CD4-positive, alpha-beta T cell (primary cell): Measurements from ENCODE around the gene SYTL3. TPM values are rescaled to one million over a fixed set of nuclear protein-coding genes. Genes with fewer than 3 reads are reported as not detected.

Experiments used
- ATAC-seq: fragments of 200-7000 bp; cut with Tn5 transposase; one replicate; pipeline ENCODE4 v1.10.0; 2022; ENCODE audit warnings: mild to moderate bottlenecking; ENCODE audit not compliant: poor library complexity
- CTCF ChIA-PET: fragments of 350-600 bp; sonication (Branson Sonifier 250); formaldehyde crosslinking; loops from one replicate; lab custom pipeline; 2021; ENCODE audit warnings: antibody characterized with exemption, inconsistent platforms; lab: Charles Lee
- POLR2A ChIA-PET: fragments of 350-600 bp; sonication (Branson Sonifier 250); formaldehyde crosslinking; loops from one replicate; lab custom pipeline; 2021; ENCODE audit warnings: antibody characterized with exemption, inconsistent platforms; lab: Charles Lee
- DNase-seq, 14 experiments: peaks; one replicate each; pipeline ENCODE4 v3.0.0-alpha.2; 2013 to 2020; ENCODE audit warnings: mixed read lengths in 2 of 14
- H3K27ac ChIP-seq, 2 donors: one replicate each; pipeline versions ENCODE4 v1.5.1 to v1.7.0; 2013; ENCODE audit warnings: low read length in 2 of 2, low read depth in 1 of 2, mild to moderate bottlenecking in 1 of 2
- H3K27me3 ChIP-seq, 2 experiments: 1 replicate in 1 of 2; 2 replicates in 1 of 2; pipeline versions ENCODE4 v1.6.1 to v1.7.0; 2013; ENCODE audit warnings: low read length in 2 of 2, control low read depth in 1 of 2, mild to moderate bottlenecking in 1 of 2, moderate library complexity in 1 of 2; ENCODE audit not compliant: insufficient read depth in 2 of 2, control insufficient read depth in 1 of 2
- H3K36me3 ChIP-seq: one replicate; pipeline ENCODE4 v1.6.1; 2013; ENCODE audit warnings: low read length, control low read depth; ENCODE audit not compliant: insufficient read depth
- H3K4me1 ChIP-seq: one replicate; pipeline ENCODE4 v1.6.1; 2013; ENCODE audit warnings: low read length, control low read depth; ENCODE audit not compliant: insufficient read depth
- H3K4me3 ChIP-seq: one replicate; pipeline ENCODE4 v1.5.1; 2013; ENCODE audit warnings: mild to moderate bottlenecking, low read length, moderate library complexity
- H3K9me3 ChIP-seq, 2 experiments: 1 replicate in 1 of 2; 2 replicates in 1 of 2; pipeline versions ENCODE4 v1.6.1 to v1.7.0; 2013; ENCODE audit warnings: low read length in 2 of 2, mild to moderate bottlenecking in 2 of 2, control low read depth in 1 of 2, moderate library complexity in 1 of 2; ENCODE audit not compliant: control insufficient read depth in 1 of 2, insufficient read depth in 1 of 2
- H3K27ac Mint-ChIP-seq: one replicate; pipeline ENCODE4 v1.8.0; 2020; ENCODE audit warnings: mixed read lengths
- H3K27me3 Mint-ChIP-seq: one replicate; pipeline ENCODE4 v1.8.0; 2021; ENCODE audit warnings: mixed read lengths
- H3K36me3 Mint-ChIP-seq: one replicate; pipeline ENCODE4 v1.8.0; 2021; ENCODE audit warnings: low read depth, mixed read lengths
- H3K4me1 Mint-ChIP-seq: one replicate; pipeline ENCODE4 v1.8.0; 2021; ENCODE audit warnings: low read depth, mixed read lengths
- H3K4me3 Mint-ChIP-seq: one replicate; pipeline ENCODE4 v1.8.0; 2020; ENCODE audit warnings: mild to moderate bottlenecking, mixed read lengths
- H3K9me3 Mint-ChIP-seq: one replicate; pipeline ENCODE4 v1.8.0; 2020; ENCODE audit warnings: mixed read lengths
- intact Hi-C, 2 experiments: fragments of 100-400 bp; cut with DNase I in 1 of 2; cut with micrococcal nuclease in 1 of 2; formaldehyde crosslinking; loops; one replicate each; pipeline versions ENCODE4 v1.15.1 to v1.9.0; 2023 to 2025; cut with DNase I, micrococcal nuclease
- total RNA-seq, 174 experiments: library from RNA in 2 of 174; stranded (reverse) in 2 of 174; gene quantifications; one replicate each; pipeline ENCODE4 v1.2.3 and lab custom pipeline; 2021 to 2026
- TF ChIP-seq, protein P1 (sequence below): fragments of 200-600 bp; IDR thresholded peaks from one replicate; pipeline ENCODE4 v1.8.0; 2022; ENCODE audit warnings: antibody characterized with exemption, mild to moderate bottlenecking

The SYTL3 gene
- total RNA-seq, 2 experiments from 2014 or later, result 41.2 to 42.7 TPM

DNA sequence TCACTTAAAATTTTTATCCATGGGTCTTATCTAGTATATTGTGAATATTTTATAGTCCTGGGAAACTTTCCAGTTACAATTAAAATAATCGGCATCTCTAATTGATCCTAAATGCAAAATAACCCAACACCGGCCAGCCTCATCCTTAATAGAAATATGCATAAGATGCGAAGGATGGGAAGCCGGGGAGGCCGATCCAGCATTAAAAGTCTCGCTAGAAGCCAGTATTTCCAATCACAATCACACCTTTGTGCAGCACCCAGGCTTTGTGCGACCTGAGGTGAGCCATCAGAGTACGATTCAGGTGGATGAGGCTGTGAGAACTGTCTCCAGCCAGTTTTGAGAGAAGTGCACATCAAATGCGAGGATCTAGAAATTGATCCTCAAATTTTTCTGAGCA is 104.0 kb downstream of the SYTL3 start:
- no peak overlapping the region for H3K27ac ChIP-seq
- TF ChIP-seq, protein P1, sequence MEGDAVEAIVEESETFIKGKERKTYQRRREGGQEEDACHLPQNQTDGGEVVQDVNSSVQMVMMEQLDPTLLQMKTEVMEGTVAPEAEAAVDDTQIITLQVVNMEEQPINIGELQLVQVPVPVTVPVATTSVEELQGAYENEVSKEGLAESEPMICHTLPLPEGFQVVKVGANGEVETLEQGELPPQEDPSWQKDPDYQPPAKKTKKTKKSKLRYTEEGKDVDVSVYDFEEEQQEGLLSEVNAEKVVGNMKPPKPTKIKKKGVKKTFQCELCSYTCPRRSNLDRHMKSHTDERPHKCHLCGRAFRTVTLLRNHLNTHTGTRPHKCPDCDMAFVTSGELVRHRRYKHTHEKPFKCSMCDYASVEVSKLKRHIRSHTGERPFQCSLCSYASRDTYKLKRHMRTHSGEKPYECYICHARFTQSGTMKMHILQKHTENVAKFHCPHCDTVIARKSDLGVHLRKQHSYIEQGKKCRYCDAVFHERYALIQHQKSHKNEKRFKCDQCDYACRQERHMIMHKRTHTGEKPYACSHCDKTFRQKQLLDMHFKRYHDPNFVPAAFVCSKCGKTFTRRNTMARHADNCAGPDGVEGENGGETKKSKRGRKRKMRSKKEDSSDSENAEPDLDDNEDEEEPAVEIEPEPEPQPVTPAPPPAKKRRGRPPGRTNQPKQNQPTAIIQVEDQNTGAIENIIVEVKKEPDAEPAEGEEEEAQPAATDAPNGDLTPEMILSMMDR, result no peak
- no peaks in the 10 kb centered on the region for H3K9me3 Mint-ChIP-seq
- peaks cover 47% of the 10 kb centered on the region for H3K36me3 ChIP-seq
- peaks cover 55% of the 10 kb centered on the region for H3K36me3 Mint-ChIP-seq
- no peak overlapping the region for H3K4me3 Mint-ChIP-seq
- no peaks in the 10 kb centered on the region for H3K9me3 ChIP-seq
- intact Hi-C loops, result no loop called here
- H3K27me3 Mint-ChIP-seq, result no peaks in the 10 kb centered on the region
- no peak overlapping the region for H3K27ac Mint-ChIP-seq
- H3K27me3 ChIP-seq, result no peaks in the 10 kb centered on the region
- H3K4me1 Mint-ChIP-seq, result no peaks in the 10 kb centered on the region
- no peak for ATAC-seq
- ChIA-PET CTCF (no interaction called here), POLR2A (no interaction called here)
- H3K4me1 ChIP-seq, result no peaks in the 10 kb centered on the region
- no peak for DNase-seq
- no peak overlapping the region for H3K4me3 ChIP-seq

DNA sequence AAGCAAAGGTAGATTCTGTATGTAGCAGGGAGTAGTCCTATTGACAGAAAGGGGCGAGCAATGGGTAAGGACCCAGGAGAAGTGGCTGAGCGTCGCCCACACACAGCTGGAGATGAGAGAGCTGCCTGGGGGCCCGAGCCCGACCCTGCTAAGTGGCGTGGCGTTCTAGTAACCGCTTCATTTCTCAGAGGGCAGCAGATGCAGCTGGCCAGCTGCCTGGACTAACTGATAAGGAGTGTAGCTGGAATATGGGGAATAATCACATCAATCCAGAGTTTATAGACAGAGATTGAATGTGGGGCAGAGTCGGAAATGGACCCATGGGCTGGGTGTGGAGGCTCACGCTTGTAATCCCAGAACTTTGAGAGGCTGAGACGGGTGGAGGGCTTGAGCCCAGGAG is 104.9 kb downstream of the SYTL3 start:
- no peak for ATAC-seq
- Mint-ChIP-seq H3K27me3 (no peaks in the 10 kb centered on the region), H3K27ac (no peak overlapping the region), H3K4me3 (no peak overlapping the region), H3K9me3 (no peaks in the 10 kb centered on the region), H3K36me3 (peaks cover 57% of the 10 kb centered on the region), H3K4me1 (no peaks in the 10 kb centered on the region)
- no peaks in the 10 kb centered on the region for H3K27me3 ChIP-seq
- intact Hi-C loops, result no loop called here
- H3K4me3 ChIP-seq, result no peak overlapping the region
- CTCF ChIA-PET, result no interaction called here
- H3K4me1 ChIP-seq, result no peaks in the 10 kb centered on the region
- POLR2A ChIA-PET, result no interaction called here
- no peaks in the 10 kb centered on the region for H3K9me3 ChIP-seq
- no peak overlapping the region for H3K27ac ChIP-seq
- H3K36me3 ChIP-seq, result peaks cover 52% of the 10 kb centered on the region
- TF ChIP-seq, protein P1, result no peak
- DNase-seq, result no peak

DNA sequence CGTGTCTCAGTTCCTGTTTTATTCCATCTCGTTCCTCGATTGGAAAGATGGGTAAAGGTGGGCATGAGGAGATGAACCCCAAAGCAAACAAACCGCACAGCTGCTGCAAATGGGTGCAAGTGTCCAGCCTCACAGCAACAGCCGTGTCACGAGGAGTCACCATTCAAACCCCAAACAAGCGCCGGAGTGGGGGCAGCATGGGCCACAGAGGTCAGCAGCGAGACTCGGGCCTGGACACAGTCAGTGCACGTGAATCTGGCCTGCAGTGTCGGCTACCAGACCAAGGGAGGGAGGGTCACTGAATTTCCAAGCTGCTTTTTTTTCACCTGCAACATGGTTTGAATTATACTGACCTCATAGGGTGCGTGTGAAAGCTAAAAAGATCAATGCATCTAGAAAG is 105.8 kb downstream of the SYTL3 start:
- CTCF ChIA-PET, result no interaction called here
- no peak overlapping the region for H3K27ac ChIP-seq
- Mint-ChIP-seq H3K4me3 (no peak overlapping the region), H3K27ac (no peak overlapping the region), H3K36me3 (peaks cover 53% of the 10 kb centered on the region), H3K4me1 (no peaks in the 10 kb centered on the region), H3K9me3 (no peaks in the 10 kb centered on the region), H3K27me3 (no peaks in the 10 kb centered on the region)
- POLR2A ChIA-PET, result interaction anchor here (1.3 kb wide), 1 partner anchor 206 kb away, joined by 4 read pairs; no protein-coding TSS in a partner anchor
- H3K36me3 ChIP-seq, result peaks cover 51% of the 10 kb centered on the region
- no peak overlapping the region for H3K4me3 ChIP-seq
- H3K9me3 ChIP-seq, result no peaks in the 10 kb centered on the region
- H3K27me3 ChIP-seq, result no peaks in the 10 kb centered on the region
- TF ChIP-seq, protein P1, result no peak
- no peak for ATAC-seq
- DNase-seq, result no peak
- intact Hi-C loops, result no loop called here
- H3K4me1 ChIP-seq, result no peaks in the 10 kb centered on the region
